ENCODE results near the gene PHF21B. TPM values are rescaled to one million over a fixed set of nuclear protein-coding genes. Genes with fewer than 3 reads are reported as not detected.

PHF21B gene
- polyA plus RNA-seq, 1 donor (not counting 4 experiments of a cell fraction or from before 2014, with no cell fraction given): not detected

DNA sequence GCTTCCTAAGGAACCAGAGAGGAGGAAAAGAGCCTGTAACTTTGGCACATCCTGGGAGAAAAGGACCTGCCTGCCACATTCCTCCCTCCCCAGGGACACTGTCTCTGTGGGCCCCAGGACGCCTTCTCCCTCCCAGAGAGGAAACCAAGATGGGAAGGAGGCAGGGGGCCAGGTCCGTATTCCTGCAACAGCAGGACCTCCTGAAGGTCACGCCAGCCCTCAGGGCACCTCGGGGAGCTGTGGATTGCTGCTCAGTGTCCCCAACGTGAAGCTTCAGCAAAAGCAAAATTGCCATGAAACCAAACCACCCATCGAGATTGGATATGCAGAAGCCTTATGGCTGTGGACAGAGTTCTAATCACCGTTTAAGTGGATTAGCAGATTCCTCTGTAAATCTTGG, 170.7 kb downstream of the PHF21B start:
- no peaks in the 10 kb centered on the region for H3K9me1 ChIP-seq (ENCODE audit: control insufficient read depth, extremely low read depth, insufficient read depth, low read length)
- no peak overlapping the region for H2AFZ ChIP-seq (ENCODE audit: control insufficient read depth, low read length)
- H4K20me1 ChIP-seq (ENCODE audit: control insufficient read depth, extremely low read depth, insufficient read depth, low read length): no peaks in the 10 kb centered on the region
- no peak overlapping the region for H3K4me3 ChIP-seq (ENCODE audit: control insufficient read depth in 2 of 3, extremely low read depth in 1 of 3, insufficient read depth in 2 of 3, low read depth in 1 of 3, low read length in 3 of 3)
- H3K36me3 ChIP-seq (ENCODE audit: control insufficient read depth in 2 of 2, extremely low read depth in 1 of 2, insufficient read depth in 2 of 2, low read length in 2 of 2): peaks cover 6 to 14% of the 10 kb centered on the region in 2 experiments
- dilution Hi-C loops (cut with MboI; ENCODE audit: extremely low pct_ligation_motif_present, low sequenced_read_pairs): no loop called here
- no peaks in the 10 kb centered on the region for H3K27me3 ChIP-seq (ENCODE audit: control insufficient read depth, extremely low read depth, insufficient read depth, low read length)
- no peak overlapping the region for H3K4me2 ChIP-seq (ENCODE audit: control insufficient read depth, extremely low read depth, insufficient read depth, low read depth, low read length)
- TF ChIP-seq EZH2 (IDR thresholded peaks at IDR 0.05; ENCODE audit: low read length): no peak
- TF ChIP-seq, protein P1, sequence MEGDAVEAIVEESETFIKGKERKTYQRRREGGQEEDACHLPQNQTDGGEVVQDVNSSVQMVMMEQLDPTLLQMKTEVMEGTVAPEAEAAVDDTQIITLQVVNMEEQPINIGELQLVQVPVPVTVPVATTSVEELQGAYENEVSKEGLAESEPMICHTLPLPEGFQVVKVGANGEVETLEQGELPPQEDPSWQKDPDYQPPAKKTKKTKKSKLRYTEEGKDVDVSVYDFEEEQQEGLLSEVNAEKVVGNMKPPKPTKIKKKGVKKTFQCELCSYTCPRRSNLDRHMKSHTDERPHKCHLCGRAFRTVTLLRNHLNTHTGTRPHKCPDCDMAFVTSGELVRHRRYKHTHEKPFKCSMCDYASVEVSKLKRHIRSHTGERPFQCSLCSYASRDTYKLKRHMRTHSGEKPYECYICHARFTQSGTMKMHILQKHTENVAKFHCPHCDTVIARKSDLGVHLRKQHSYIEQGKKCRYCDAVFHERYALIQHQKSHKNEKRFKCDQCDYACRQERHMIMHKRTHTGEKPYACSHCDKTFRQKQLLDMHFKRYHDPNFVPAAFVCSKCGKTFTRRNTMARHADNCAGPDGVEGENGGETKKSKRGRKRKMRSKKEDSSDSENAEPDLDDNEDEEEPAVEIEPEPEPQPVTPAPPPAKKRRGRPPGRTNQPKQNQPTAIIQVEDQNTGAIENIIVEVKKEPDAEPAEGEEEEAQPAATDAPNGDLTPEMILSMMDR (optimal IDR thresholded peaks at IDR 0.05 in 1 of 3, IDR thresholded peaks at IDR 0.05 in 1 of 3, conservative IDR thresholded peaks at IDR 0.05 in 1 of 3; ENCODE audit: extremely low read depth in 1 of 3, insufficient read depth in 2 of 3, low read length in 3 of 3): no peak
- no peaks in the 10 kb centered on the region for H3K79me2 ChIP-seq (ENCODE audit: control insufficient read depth, insufficient read depth, low read length)
- no peaks in the 10 kb centered on the region for H3K4me1 ChIP-seq (ENCODE audit: control insufficient read depth, extremely low read depth, insufficient read depth, low read length)
- DNase-seq (ENCODE audit: low read depth, low spot score): no peak
- H3K9ac ChIP-seq (ENCODE audit: control insufficient read depth, extremely low read depth, insufficient read depth, low read length): no peak overlapping the region
- no peak for FAIRE-seq
- H3K27ac ChIP-seq (ENCODE audit: control insufficient read depth, insufficient read depth, low read length): no peak overlapping the region
- peaks cover 2% of the 10 kb centered on the region for H3K9me3 ChIP-seq (ENCODE audit: control insufficient read depth, low read depth, low read length)

DNA sequence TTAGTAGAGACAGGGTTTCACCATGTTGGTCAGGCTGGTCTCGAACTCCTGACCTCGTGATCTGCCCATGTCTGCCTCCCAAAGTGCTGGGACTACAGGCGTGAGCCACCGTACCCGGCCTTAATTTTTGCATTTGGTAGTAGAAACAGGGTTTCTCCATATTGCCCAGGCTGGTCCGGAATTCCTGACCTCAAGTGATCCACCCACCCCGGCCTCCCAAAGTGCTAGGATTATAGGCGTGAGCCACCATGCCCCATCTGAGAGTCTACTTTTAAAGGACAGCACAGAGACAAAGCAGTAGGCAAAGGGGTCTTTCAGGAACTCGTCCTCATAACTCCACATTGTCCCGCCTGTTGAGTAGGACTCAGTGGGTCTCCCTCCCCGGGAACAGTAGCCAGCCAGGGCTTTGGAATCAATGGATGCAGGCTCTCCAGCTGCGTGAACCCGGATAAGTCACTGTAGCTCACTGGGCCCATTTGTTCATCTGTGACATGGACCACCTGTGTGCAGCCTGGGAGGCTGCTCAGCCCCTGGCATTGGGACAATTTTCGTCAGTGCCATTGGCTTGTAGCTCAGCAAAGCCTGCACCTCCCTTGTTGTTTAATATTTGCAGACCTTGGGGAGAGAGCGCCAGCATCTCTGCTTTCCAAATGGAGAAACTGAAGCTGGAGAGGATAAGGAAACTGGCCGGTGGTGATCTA, 171.3 kb downstream of the PHF21B start:
- dilution Hi-C loops (cut with MboI; ENCODE audit: extremely low pct_ligation_motif_present, low sequenced_read_pairs): no loop called here
- TF ChIP-seq, protein P1 (optimal IDR thresholded peaks at IDR 0.05 in 1 of 3, IDR thresholded peaks at IDR 0.05 in 1 of 3, conservative IDR thresholded peaks at IDR 0.05 in 1 of 3; ENCODE audit: extremely low read depth in 1 of 3, insufficient read depth in 2 of 3, low read length in 3 of 3): no peak
- no peak for TF ChIP-seq EZH2 (IDR thresholded peaks at IDR 0.05; ENCODE audit: low read length)
- no peaks in the 10 kb centered on the region for H4K20me1 ChIP-seq (ENCODE audit: control insufficient read depth, extremely low read depth, insufficient read depth, low read length)
- no peak overlapping the region for H2AFZ ChIP-seq (ENCODE audit: control insufficient read depth, low read length)
- no peaks in the 10 kb centered on the region for H3K79me2 ChIP-seq (ENCODE audit: control insufficient read depth, insufficient read depth, low read length)
- FAIRE-seq: no peak
- no peak overlapping the region for H3K4me3 ChIP-seq (ENCODE audit: control insufficient read depth in 2 of 3, extremely low read depth in 1 of 3, insufficient read depth in 2 of 3, low read depth in 1 of 3, low read length in 3 of 3)
- no peak overlapping the region for H3K9ac ChIP-seq (ENCODE audit: control insufficient read depth, extremely low read depth, insufficient read depth, low read length)
- no peaks in the 10 kb centered on the region for H3K4me1 ChIP-seq (ENCODE audit: control insufficient read depth, extremely low read depth, insufficient read depth, low read length)
- no peaks in the 10 kb centered on the region for H3K9me1 ChIP-seq (ENCODE audit: control insufficient read depth, extremely low read depth, insufficient read depth, low read length)
- H3K4me2 ChIP-seq (ENCODE audit: control insufficient read depth, extremely low read depth, insufficient read depth, low read depth, low read length): no peak overlapping the region
- H3K27me3 ChIP-seq (ENCODE audit: control insufficient read depth, extremely low read depth, insufficient read depth, low read length): no peaks in the 10 kb centered on the region
- H3K36me3 ChIP-seq (ENCODE audit: control insufficient read depth in 2 of 2, extremely low read depth in 1 of 2, insufficient read depth in 2 of 2, low read length in 2 of 2): peaks cover 6 to 14% of the 10 kb centered on the region in 2 experiments
- no peak overlapping the region for H3K27ac ChIP-seq (ENCODE audit: control insufficient read depth, insufficient read depth, low read length)
- H3K9me3 ChIP-seq (ENCODE audit: control insufficient read depth, low read depth, low read length): peaks cover 2% of the 10 kb centered on the region
- no peak for DNase-seq (ENCODE audit: low read depth, low spot score)

Measured in keratinocyte (primary cell).